GM23248 (cell line): ENCODE measurements around the gene GNS. TPM values are rescaled to one million over a fixed set of nuclear protein-coding genes. Genes with fewer than 3 reads are reported as not detected.

Experiments used
- DNase-seq: peaks from one replicate; pipeline ENCODE4 v3.0.0-alpha.2; 2015
- H2AFZ ChIP-seq: fragments of 200-600 bp; sonication (generic); 2 replicates; pipeline ENCODE4 v1.6.1; 2016; ENCODE audit warnings: antibody characterized with exemption
- H3F3A ChIP-seq: fragments of 200-600 bp; sonication (generic); 2 replicates; pipeline ENCODE4 v1.6.1; 2016; ENCODE audit warnings: mild to moderate bottlenecking, antibody characterized with exemption, mixed run types; ENCODE audit not compliant: insufficient read depth
- H3K27ac ChIP-seq: fragments of 200-600 bp; sonication (generic); 2 replicates; pipeline ENCODE4 v1.5.1; 2016; ENCODE audit warnings: mild to moderate bottlenecking
- H3K27me3 ChIP-seq: fragments of 200-600 bp; sonication (generic); replicated peaks from 2 replicates; pipeline ENCODE4 v1.6.1; 2016; ENCODE audit warnings: mild to moderate bottlenecking; ENCODE audit not compliant: insufficient read depth
- H3K36me3 ChIP-seq: fragments of 200-600 bp; sonication (generic); 2 replicates; pipeline ENCODE4 v1.6.1; 2016; ENCODE audit warnings: low read depth, mild to moderate bottlenecking
- H3K4me1 ChIP-seq: fragments of 200-600 bp; sonication (generic); 2 replicates; pipeline ENCODE4 v1.6.1; 2016; ENCODE audit warnings: mild to moderate bottlenecking; ENCODE audit not compliant: insufficient read depth
- H3K4me2 ChIP-seq: fragments of 200-600 bp; sonication (generic); one replicate; pipeline ENCODE4 v1.6.1; 2016; ENCODE audit warnings: mild to moderate bottlenecking; ENCODE audit not compliant: unreplicated experiment
- H3K4me3 ChIP-seq: fragments of 200-600 bp; sonication (generic); 2 replicates; pipeline ENCODE4 v1.5.1; 2016; ENCODE audit warnings: mild to moderate bottlenecking
- H3K79me2 ChIP-seq: fragments of 200-600 bp; sonication (generic); 2 replicates; pipeline ENCODE4 v1.6.1; 2016; ENCODE audit warnings: mild to moderate bottlenecking; ENCODE audit not compliant: insufficient read depth
- H3K9ac ChIP-seq: fragments of 200-600 bp; sonication (generic); 2 replicates; pipeline ENCODE4 v1.6.1; 2016; ENCODE audit warnings: mild to moderate bottlenecking
- H3K9me2 ChIP-seq: fragments of 200-600 bp; sonication (generic); 2 replicates; pipeline ENCODE4 v1.6.1; 2016; ENCODE audit warnings: mixed run types, mild to moderate bottlenecking, moderate library complexity; ENCODE audit not compliant: insufficient read depth
- H3K9me3 ChIP-seq: fragments of 200-600 bp; sonication (generic); one replicate; pipeline ENCODE4 v1.6.1; 2017; ENCODE audit warnings: low read depth
- H4K20me1 ChIP-seq: fragments of 200-600 bp; sonication (generic); 2 replicates; pipeline ENCODE4 v1.6.0; 2016; ENCODE audit not compliant: insufficient read depth
- EZH2 ChIP-seq: fragments of 200-600 bp; sonication (generic); IDR thresholded peaks from 2 replicates; pipeline ENCODE4 v1.6.1; 2018; ENCODE audit warnings: antibody characterized with exemption, mild to moderate bottlenecking; ENCODE audit not compliant: insufficient read depth, poor library complexity, severe bottlenecking
- EZH2phosphoT487 ChIP-seq: fragments of 200-600 bp; sonication (generic); IDR thresholded peaks from 2 replicates; pipeline ENCODE4 v1.6.1; 2018; ENCODE audit warnings: antibody characterized with exemption, moderate library complexity, mild to moderate bottlenecking, low read depth; ENCODE audit not compliant: insufficient read depth
- WGBS, 2 experiments: methylation state at CpG; one replicate each; pipeline ENCODE4 v1.1.6; 2015 to 2017; ENCODE audit warnings: low lambda C conversion rate in 2 of 2, low coverage in 1 of 2; ENCODE audit errors: missing lambda C conversion rate in 2 of 2; 5-methylcytosine and 5-hydroxymethylcytosine counted together
- in situ Hi-C: fragments of 300-500 bp; cut with MboI; formaldehyde crosslinking; loops from 2 replicates; pipeline ENCODE4 v1.15.0; 2020
- polyA plus RNA-seq: library from polyadenylated mRNA; unstranded; fragments of >200 nt; fragmentation: Nextera tagmentation; extraction: Ambion mirVana; gene quantifications from 2 replicates; pipeline ENCODE4 v1.2.1, GENCODE V29; 2016
- total RNA-seq: library from RNA; depleted of rRNA; stranded (reverse); fragments of >200 nt; shearing (Covaris generic); gene quantifications from 2 replicates; pipeline ENCODE4 v1.2.3, GENCODE V29; 2014

The GNS gene
- total and polyA plus RNA-seq, 2 experiments from 2014 or later: 76.6 to 129 TPM

- no peak for DNase-seq
- no peaks in the 10 kb centered on the region for H4K20me1 ChIP-seq
- H3K9ac ChIP-seq: no peak overlapping the region
- no peak overlapping the region for H2AFZ ChIP-seq
- H3K9me2 ChIP-seq: 0 out of 2 replicates have a peak, but pooled peaks cover 3% of the 10 kb centered on the region
- peaks cover 5% of the 10 kb centered on the region; the same call in 1 of the 2 replicates for H3K4me1 ChIP-seq
- WGBS, 2 experiments: 86 to 87% methylated on average over 6 of the region's 6 CpGs
- no peak overlapping the region for H3K27ac ChIP-seq
- in situ Hi-C loops: no loop called here
- 0 out of 2 replicates have a peak, but pooled peaks cover 11% of the 10 kb centered on the region for H3F3A ChIP-seq
- H3K27me3 ChIP-seq: no peaks in the 10 kb centered on the region
- H3K4me3 ChIP-seq: no peak overlapping the region
- no peaks in the 10 kb centered on the region for H3K36me3 ChIP-seq
- H3K9me3 ChIP-seq: no peaks in the 10 kb centered on the region
- TF ChIP-seq EZH2 (no peak), EZH2phosphoT487 (no peak)
- no peak overlapping the region for H3K4me2 ChIP-seq
- H3K79me2 ChIP-seq: peaks cover 16% of the 10 kb centered on the region
These were observed 1.8 kb upstream of the GNS start for GRCh38 chr12:64760808-64761573.

GRCh38 chr12:64757771-64758170 is 1.4 kb downstream of the GNS start:
- Histone ChIP-seq H3K9me3 (no peaks in the 10 kb centered on the region), H2AFZ (no peak overlapping the region), H3F3A (0 out of 2 replicates have a peak, but pooled peaks cover 11% of the 10 kb centered on the region), H3K4me2 (peak overlapping the region; percentile 24), H3K79me2 (peaks cover 19% of the 10 kb centered on the region), H4K20me1 (no peaks in the 10 kb centered on the region), H3K4me3 (no peak overlapping the region), H3K36me3 (no peaks in the 10 kb centered on the region), H3K4me1 (peaks cover 5% of the 10 kb centered on the region; the same call in 1 of the 2 replicates), H3K27ac (no peak overlapping the region), H3K9ac (no peak overlapping the region), H3K9me2 (0 out of 2 replicates have a peak, but pooled peaks cover 3% of the 10 kb centered on the region), H3K27me3 (no peaks in the 10 kb centered on the region)
- TF ChIP-seq EZH2phosphoT487 (no peak), EZH2 (no peak)
- in situ Hi-C loops: no loop called here
- WGBS, 2 experiments: 43 to 44% methylated on average over 3 of the region's 3 CpGs
- peak; percentile 18 for DNase-seq

- DNase-seq: no peak
- H3K27ac ChIP-seq: no peak overlapping the region
- 0 out of 2 replicates have a peak, but pooled peaks cover under 1% of the 10 kb centered on the region for H4K20me1 ChIP-seq
- H3K4me2 ChIP-seq: no peak overlapping the region
- no peak for TF ChIP-seq EZH2
- TF ChIP-seq EZH2phosphoT487: no peak
- H3K27me3 ChIP-seq: no peaks in the 10 kb centered on the region
- WGBS, 2 experiments: 79 to 83% methylated on average over 2 of the region's 2 CpGs
- in situ Hi-C loops: no loop called here
- H3K9me2 ChIP-seq: 0 out of 2 replicates have a peak, but pooled peaks cover 3% of the 10 kb centered on the region
- no peaks in the 10 kb centered on the region for H3K36me3 ChIP-seq
- no peak overlapping the region for H3K9ac ChIP-seq
- 0 out of 2 replicates have a peak, but pooled peaks cover 11% of the 10 kb centered on the region for H3F3A ChIP-seq
- no peaks in the 10 kb centered on the region for H3K9me3 ChIP-seq
- H3K79me2 ChIP-seq: peaks cover 19% of the 10 kb centered on the region
- peaks cover 5% of the 10 kb centered on the region; the same call in 1 of the 2 replicates for H3K4me1 ChIP-seq
- no peak overlapping the region for H2AFZ ChIP-seq
- no peak overlapping the region for H3K4me3 ChIP-seq
These were observed 2.8 kb downstream of the GNS start for GRCh38 chr12:64756376-64756775.

GRCh38 chr12:64753427-64753826 is 5.8 kb downstream of the GNS start:
- Histone ChIP-seq H3K4me2 (no peak overlapping the region), H3K79me2 (peaks cover 17% of the 10 kb centered on the region), H2AFZ (no peak overlapping the region), H3K27ac (no peak overlapping the region), H3K4me3 (no peak overlapping the region), H3K9ac (no peak overlapping the region), H3K9me3 (no peaks in the 10 kb centered on the region), H3K9me2 (no peaks in the 10 kb centered on the region), H3K27me3 (no peaks in the 10 kb centered on the region), H3K36me3 (peaks cover 12% of the 10 kb centered on the region), H4K20me1 (0 out of 2 replicates have a peak, but pooled peaks cover 3% of the 10 kb centered on the region), H3F3A (0 out of 2 replicates have a peak, but pooled peaks cover 4% of the 10 kb centered on the region), H3K4me1 (no peaks in the 10 kb centered on the region)
- in situ Hi-C loops: no loop called here
- WGBS, 2 experiments: 96 to 99% methylated on average over 3 of the region's 3 CpGs
- TF ChIP-seq EZH2phosphoT487: no peak
- no peak for TF ChIP-seq EZH2
- no peak for DNase-seq
